Heart left ventricle (tissue), 16 donors: Measurements from ENCODE around the gene HTR5A. TPM values are rescaled to one million over a fixed set of nuclear protein-coding genes. Genes with fewer than 3 reads are reported as not detected.

Experiments
- ATAC-seq, 4 donors: fragments of 200-7000 bp; cut with Tn5 transposase; one replicate each; pipeline ENCODE4 v1.9.1; 2020 to 2022; ENCODE audit warnings: moderate library complexity in 4 of 4, mild to moderate bottlenecking in 3 of 4, moderate number of reproducible peaks in 1 of 4
- DNase-seq, 5 donors: peaks; one replicate each; pipeline ENCODE4 v3.0.0-alpha.2; 2020
- H3K27ac ChIP-seq, 12 donors: fragments of 200-600 bp; sonication (generic) in 4 of 12; one replicate each; pipeline versions ENCODE4 v1.5.0 to v1.8.0; 2016 to 2022; ENCODE audit warnings: mild to moderate bottlenecking in 2 of 12
- H3K27me3 ChIP-seq, 9 donors: fragments of 200-600 bp; sonication (generic) in 2 of 9; one replicate each; pipeline versions ENCODE4 v1.5.1 to v1.8.0; 2016 to 2022; ENCODE audit warnings: mild to moderate bottlenecking in 3 of 9
- H3K36me3 ChIP-seq, 9 donors: fragments of 200-600 bp; sonication (generic) in 2 of 9; one replicate each; pipeline versions ENCODE4 v1.5.0 to v1.8.0; 2018 to 2022; ENCODE audit warnings: mild to moderate bottlenecking in 2 of 9
- H3K4me1 ChIP-seq, 12 donors: fragments of 200-600 bp; sonication (generic) in 4 of 12; one replicate each; pipeline versions ENCODE4 v1.5.0 to v1.8.0; 2016 to 2022; ENCODE audit warnings: mild to moderate bottlenecking in 3 of 12
- H3K4me3 ChIP-seq, 12 donors: fragments of 200-600 bp; sonication (generic) in 4 of 12; one replicate each; pipeline versions ENCODE4 v1.5.0 to v1.8.0; 2017 to 2022; ENCODE audit warnings: mild to moderate bottlenecking in 9 of 12, moderate library complexity in 4 of 12
- H3K9me3 ChIP-seq, 12 donors: fragments of 200-600 bp; sonication (generic) in 4 of 12; one replicate each; pipeline versions ENCODE4 v1.5.0 to v1.8.0; 2016 to 2022; ENCODE audit warnings: mild to moderate bottlenecking in 1 of 12
- CTCF ChIP-seq, 12 donors: fragments of 200-600 bp; sonication (generic) in 4 of 12; IDR thresholded peaks; one replicate each; pipeline versions ENCODE4 v1.5.0 to v1.8.0; 2018 to 2022; ENCODE audit warnings: antibody characterized with exemption in 12 of 12, mild to moderate bottlenecking in 5 of 12
- POLR2A ChIP-seq, 2 donors: fragments of 450-650 bp; IDR thresholded peaks; one replicate each; pipeline ENCODE4 v1.6.1; 2017; ENCODE audit warnings: antibody characterized with exemption in 2 of 2, mild to moderate bottlenecking in 2 of 2, moderate library complexity in 2 of 2
- WGBS, 4 donors: extraction: QIAGEN DNeasy Blood & Tissue Kit in 2 of 4; methylation state at CpG; one replicate each; pipeline versions ENCODE4 v1.1.5 to v1.1.7; 2013 to 2018; 5-methylcytosine and 5-hydroxymethylcytosine counted together
- intact Hi-C, 10 donors: fragments of 100-400 bp; cut with DNase I; formaldehyde crosslinking; loops; one replicate each; pipeline versions ENCODE4 v1.11.1 to v1.14.2; 2022
- polyA plus RNA-seq, 2 donors: library from polyadenylated mRNA; stranded (reverse); fragments of 200-250 nt; gene quantifications; one replicate each; pipeline ENCODE4 v1.2.3, GENCODE V29; 2013
- total RNA-seq, 9 donors: library from RNA; depleted of rRNA in 2 of 9; stranded (reverse); fragments of >200 nt in 2 of 9; fragmentation: NEBNext Ultra II Directional in 3 of 9; extraction: Animal tissue kit (Norgen Biotek cat#: 25700) in 3 of 9; gene quantifications; one replicate each; pipeline versions ENCODE4 v1.1.0 to v1.2.4, GENCODE V29; 2016 to 2023
- donor health status: ischemic (EF 13 %, LVEDD 7.1; RV severe dilation, severe dysfunction).
- donor health status: healthy with polysubstance abuse.
- donor health status: DM: no; HTN: yes; CAD: no.
- donor health status: DM: no; HTN: no; CAD: no.
- donor health status: ischemic (EF 25% LVEDD 6.9; RV normal size, moderate dysfunction).
- donor health status: ischemic (EF 25% LVEDD 5.7; RV mildly dilated, moderate dysfunction).
- donor health status: healthy.
- donor health status: DM: yes; HTN: yes; CAD: no.
- donor health status: ischemic (EF 35%, LVEDD 5.7; RV mildly dilated, moderate dysfunction).
- donor health status: nonischemic (EF 11% LVEDD 7.7; RV severe dilation, severe dysfunction).
- donor health status: DM: yes; HTN: yes; CAD: no.
- donor health status: PGD.
- donor health status: ischemic (EF 29% LVEDD 5.4; RV normal size, mild dysfunction).
- donor health status: nonischemic (EF 23%, LVEDD 6.1; RV moderate dilation, normal function).

The HTR5A gene
- total and polyA plus RNA-seq, 11 donors, result not detected

- peaks cover 0 to 20% (median 7%) of the 10 kb centered on the region in 12 donors for H3K9me3 ChIP-seq
- no peaks in the 10 kb centered on the region for H3K36me3 ChIP-seq
- no peak overlapping the region for H3K4me3 ChIP-seq
- intact Hi-C loops, result no loop called here
- H3K27me3 ChIP-seq, result peaks cover 0 to 26% (median 0%) of the 10 kb centered on the region in 9 donors
- TF ChIP-seq POLR2A (IDR thresholded peaks at IDR 0.05) (no peak), CTCF (IDR thresholded peaks at IDR 0.05) (no peak)
- H3K27ac ChIP-seq, result no peak overlapping the region
- 80 to 82% (median 81%) methylated on average over 7 of the region's 7 CpGs for WGBS, 4 donors
- DNase-seq, result no peak
- no peak for ATAC-seq
- H3K4me1 ChIP-seq, result no peaks in the 10 kb centered on the region
Observed at GRCh38 chr7:155119801-155120382, 49.8 kb downstream of the HTR5A start.

GRCh38 chr7:155120460-155120859, 50.3 kb downstream of the HTR5A start:
- WGBS, 4 donors, result 81 to 94% (median 87%) methylated on average over 4 of the region's 4 CpGs

DNA sequence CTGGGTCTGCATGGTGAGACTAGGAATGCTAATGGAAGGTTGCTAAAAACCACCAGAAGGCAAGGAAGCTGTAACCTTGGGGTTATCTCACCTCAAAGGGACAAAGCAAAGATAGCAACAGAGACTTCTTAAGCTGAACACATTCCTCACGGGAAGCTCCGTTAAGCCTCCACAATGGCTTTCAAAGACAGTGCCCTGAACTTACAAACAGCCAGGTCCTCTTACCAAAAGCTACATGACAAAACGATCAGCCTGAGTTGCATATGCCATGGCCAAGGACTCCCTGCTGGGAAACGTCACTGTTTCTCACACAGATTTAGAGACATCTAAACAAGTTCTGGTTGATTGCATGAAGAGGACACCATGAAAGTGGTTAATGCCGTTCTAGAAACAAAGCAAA, 52.7 kb downstream of the HTR5A start:
- Histone ChIP-seq H3K9me3 (peaks cover 0 to 20% (median 7%) of the 10 kb centered on the region in 12 donors), H3K4me1 (no peaks in the 10 kb centered on the region), H3K36me3 (no peaks in the 10 kb centered on the region), H3K27ac (no peak overlapping the region), H3K4me3 (no peak overlapping the region), H3K27me3 (peaks cover 0 to 18% (median 0%) of the 10 kb centered on the region in 9 donors)
- WGBS, 4 donors, result 6 to 17% (median 11%) methylated on average over 5 of the region's 5 CpGs
- no peak for TF ChIP-seq POLR2A (IDR thresholded peaks at IDR 0.05)
- TF ChIP-seq CTCF (IDR thresholded peaks at IDR 0.05), result no peak
- DNase-seq (no peak), ATAC-seq (no peak)
- intact Hi-C loops, result no loop called here

More at GRCh38 chr7:155120460-155120859, 50.3 kb downstream of the HTR5A start:
- Histone ChIP-seq H3K4me1 (no peaks in the 10 kb centered on the region), H3K27ac (no peak overlapping the region), H3K27me3 (peaks cover 0 to 20% (median 0%) of the 10 kb centered on the region in 9 donors), H3K36me3 (no peaks in the 10 kb centered on the region), H3K9me3 (peaks cover 0 to 20% (median 7%) of the 10 kb centered on the region in 12 donors), H3K4me3 (no peak overlapping the region)
- ATAC-seq (no peak), DNase-seq (no peak)
- intact Hi-C loops, result no loop called here
- TF ChIP-seq POLR2A (IDR thresholded peaks at IDR 0.05) (no peak), CTCF (IDR thresholded peaks at IDR 0.05) (no peak)

DNA sequence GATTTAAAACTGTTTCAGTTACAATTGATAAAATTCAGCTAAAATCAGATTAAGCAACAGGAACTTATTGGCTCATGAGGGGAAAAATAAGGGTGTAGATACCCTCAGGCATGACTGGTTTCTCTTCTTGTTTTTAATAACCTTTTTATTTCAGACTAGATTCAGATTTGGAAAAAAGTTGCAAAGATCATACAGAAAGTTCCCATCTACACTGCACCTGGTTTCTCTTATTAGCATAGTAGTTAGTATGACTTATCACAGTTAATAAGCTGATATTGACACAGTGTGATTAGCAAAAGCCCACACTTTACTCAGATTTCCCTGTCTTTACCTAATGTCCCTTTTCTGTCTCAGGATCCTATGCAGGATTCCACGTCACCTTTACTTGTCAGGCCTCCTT, 53.3 kb downstream of the HTR5A start:
- intact Hi-C loops, result no loop called here
- no peak for DNase-seq
- peaks cover 0 to 18% (median 0%) of the 10 kb centered on the region in 9 donors for H3K27me3 ChIP-seq
- no peaks in the 10 kb centered on the region for H3K4me1 ChIP-seq
- WGBS, 4 donors, result 71 to 76% (median 72%) methylated on average over 1 of the region's 1 CpG
- no peak overlapping the region for H3K4me3 ChIP-seq
- H3K27ac ChIP-seq, result no peak overlapping the region
- no peak for TF ChIP-seq CTCF (IDR thresholded peaks at IDR 0.05)
- no peak for TF ChIP-seq POLR2A (IDR thresholded peaks at IDR 0.05)
- peaks cover 0 to 20% (median 7%) of the 10 kb centered on the region in 12 donors for H3K9me3 ChIP-seq
- no peak for ATAC-seq
- no peaks in the 10 kb centered on the region for H3K36me3 ChIP-seq
